GM19328 (cell line): ENCODE data around the gene GLCCI1.

Experiments
- ATAC-seq: cut with Tn5 transposase; IDR thresholded peaks from one replicate; pipeline ENCODE4 v1.9.1; 2021; ENCODE audit warnings: mild to moderate bottlenecking, moderate library complexity; ENCODE audit not compliant: unreplicated experiment

Gene GLCCI1

DNA sequence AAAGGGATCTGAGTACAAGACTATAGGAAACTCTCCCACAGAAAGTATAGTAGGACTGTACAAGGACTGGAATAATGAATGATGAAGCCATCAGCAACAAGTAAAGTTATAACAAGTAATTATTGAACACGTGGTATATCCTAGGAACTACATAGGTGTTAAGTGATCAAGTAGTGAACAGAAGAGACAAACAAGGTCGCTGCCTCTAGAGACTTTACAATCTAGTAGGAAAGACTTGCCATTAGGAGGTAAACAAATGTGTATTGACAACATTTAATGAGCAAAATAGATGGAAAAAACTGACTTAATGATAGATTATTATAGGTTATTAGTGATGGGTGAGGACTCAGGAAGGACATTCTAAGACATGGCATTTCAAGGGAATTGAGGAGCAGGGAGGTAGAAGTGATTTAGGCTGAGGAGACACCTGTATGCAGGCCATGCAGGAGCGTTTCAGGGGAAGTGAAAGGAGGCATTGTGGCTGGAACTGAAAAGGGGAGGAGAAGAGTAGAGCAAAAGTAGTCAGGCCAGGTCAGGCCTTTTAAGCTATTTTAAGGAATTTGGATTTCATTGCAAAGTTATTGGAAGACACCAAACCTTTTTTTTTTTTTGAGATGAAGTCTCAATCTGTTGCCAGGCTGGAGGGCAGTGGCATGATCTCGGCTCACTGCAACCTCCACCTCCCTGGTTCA, 8.5 kb upstream of the GLCCI1 start:
- ATAC-seq, result peak; percentile 82

DNA sequence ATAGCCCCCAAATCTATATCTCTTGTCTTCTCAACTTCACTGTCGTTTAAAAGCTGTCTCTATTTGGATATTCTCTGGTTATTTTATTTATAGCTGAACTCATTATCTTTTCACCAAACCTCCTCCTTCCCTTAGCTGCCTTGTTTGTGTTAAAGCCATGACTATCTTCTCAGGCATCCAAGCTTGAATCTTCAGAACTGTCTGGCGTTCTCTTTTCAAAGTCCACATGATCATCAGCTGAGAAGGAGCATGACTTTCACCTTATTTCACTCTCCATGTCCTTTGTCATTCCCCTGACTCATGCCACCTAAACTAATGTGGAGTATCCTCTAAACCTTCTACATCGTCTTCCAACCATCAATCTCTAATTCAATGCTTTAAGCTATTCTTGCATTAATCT, 5.7 kb upstream of the GLCCI1 start:
- no peak for ATAC-seq

DNA sequence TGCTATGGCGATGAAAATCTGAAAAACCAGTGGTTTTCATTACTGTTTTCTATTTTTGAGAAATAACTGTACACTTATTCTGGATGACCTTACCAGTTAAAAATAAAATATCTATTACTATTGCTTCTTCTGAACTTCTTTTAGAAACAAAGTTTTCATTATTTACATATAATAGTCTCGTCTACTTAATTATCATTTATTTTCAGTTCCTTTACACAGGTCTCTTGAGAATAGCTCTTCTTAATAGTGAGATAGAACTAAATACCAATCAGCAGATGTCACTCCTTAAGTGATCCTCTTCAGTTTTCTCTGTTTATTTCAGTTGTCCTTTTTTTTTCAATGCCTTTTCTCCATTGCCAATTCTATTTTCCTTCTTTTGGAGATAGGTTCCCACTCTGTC, 4.3 kb upstream of the GLCCI1 start:
- ATAC-seq, result no peak

DNA sequence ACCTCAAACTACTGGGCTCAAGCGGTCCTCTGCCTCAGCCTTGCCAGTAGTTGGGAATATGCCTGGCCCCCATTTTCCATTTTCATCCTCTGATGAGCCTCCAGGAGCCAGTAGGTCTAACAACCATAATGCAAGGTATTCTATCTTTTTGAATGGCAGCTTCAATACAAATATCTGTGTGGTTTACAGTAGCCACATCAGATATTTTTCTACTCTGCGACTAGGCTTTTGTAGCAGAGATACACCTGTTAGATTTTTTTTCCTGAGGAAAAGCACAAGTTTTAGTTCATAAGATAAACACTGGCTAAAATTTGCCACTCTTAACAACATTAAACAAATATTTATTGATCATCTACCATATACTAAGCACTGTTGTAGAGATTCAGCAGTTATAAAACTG, 3.9 kb upstream of the GLCCI1 start:
- no peak for ATAC-seq

DNA sequence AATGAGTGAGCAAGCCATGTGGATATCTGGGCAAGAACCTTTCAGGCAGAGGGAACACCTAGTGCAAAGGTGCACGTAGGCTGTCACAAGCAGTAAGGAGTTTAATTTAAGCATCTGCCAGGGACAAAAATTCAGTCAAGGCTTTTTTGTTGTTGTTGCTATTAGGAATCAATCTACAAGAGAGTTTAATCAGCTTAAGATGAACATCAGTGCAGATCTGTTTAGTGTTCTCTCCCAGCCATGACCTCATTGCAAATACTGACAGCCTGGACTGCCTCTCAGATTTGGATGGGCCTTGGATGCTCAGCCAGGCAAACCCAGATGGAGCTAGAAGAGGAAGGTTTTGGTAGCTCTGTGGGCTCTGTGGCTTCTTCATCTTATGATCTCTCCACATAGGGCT, 3.3 kb upstream of the GLCCI1 start:
- no peak for ATAC-seq

DNA sequence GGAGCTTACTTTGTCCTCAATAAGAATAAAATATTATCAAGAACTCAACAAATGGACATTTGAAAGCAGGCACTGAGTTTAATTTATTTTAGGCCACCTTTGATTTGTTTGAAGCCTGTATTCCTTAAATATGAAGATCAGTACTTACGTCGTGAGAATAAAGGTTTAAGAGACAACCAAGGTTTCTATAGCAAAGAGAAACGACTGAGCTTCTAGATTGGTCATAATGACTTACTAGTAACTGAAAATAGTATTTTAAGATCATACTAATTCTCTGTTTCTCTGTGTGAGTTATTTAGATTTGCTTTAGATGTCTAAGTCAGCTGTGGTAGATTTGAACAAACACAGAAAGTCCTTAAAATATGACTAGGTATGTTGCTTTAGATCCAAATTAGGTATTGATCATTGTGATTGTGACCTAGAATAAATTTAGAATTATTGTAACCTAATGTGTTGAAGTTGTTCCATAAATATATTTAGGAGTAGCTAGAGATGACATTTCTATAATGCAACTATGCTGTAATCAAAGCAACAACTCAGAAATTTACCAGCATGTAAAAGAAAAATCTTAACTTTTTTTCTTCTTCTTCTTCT, 2.4 kb upstream of the GLCCI1 start:
- no peak for ATAC-seq

DNA sequence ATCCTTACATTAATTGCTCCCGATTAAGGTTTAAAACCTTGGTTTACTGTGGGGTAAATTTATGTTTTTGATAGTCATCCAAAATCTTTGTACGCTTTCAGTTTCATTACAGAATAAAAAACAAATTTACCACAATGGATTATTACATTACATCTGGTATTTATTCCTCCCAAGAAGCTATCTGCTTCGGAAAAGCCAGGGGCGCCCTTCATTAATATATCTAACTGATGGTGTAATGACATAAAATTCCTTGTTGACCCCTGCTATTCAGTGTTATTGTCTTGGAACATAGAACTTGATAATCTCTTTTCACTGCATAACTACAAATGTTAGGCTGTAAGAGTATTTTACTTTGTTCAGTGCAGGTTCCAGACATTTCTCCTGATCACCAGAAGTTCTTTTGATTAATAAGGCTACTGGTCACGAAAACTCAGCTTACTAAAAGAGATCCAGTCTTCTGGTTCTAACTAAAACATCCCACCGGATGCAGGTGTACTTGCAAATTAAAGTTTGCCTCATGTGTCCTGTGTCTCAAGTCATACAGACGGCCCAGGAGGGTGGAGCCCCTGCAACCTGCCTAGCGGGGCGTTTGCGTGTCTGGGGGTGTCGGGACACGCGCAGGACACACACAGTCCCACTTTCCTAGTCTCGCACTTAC, 581 bp upstream of the GLCCI1 start:
- ATAC-seq, result no peak

DNA sequence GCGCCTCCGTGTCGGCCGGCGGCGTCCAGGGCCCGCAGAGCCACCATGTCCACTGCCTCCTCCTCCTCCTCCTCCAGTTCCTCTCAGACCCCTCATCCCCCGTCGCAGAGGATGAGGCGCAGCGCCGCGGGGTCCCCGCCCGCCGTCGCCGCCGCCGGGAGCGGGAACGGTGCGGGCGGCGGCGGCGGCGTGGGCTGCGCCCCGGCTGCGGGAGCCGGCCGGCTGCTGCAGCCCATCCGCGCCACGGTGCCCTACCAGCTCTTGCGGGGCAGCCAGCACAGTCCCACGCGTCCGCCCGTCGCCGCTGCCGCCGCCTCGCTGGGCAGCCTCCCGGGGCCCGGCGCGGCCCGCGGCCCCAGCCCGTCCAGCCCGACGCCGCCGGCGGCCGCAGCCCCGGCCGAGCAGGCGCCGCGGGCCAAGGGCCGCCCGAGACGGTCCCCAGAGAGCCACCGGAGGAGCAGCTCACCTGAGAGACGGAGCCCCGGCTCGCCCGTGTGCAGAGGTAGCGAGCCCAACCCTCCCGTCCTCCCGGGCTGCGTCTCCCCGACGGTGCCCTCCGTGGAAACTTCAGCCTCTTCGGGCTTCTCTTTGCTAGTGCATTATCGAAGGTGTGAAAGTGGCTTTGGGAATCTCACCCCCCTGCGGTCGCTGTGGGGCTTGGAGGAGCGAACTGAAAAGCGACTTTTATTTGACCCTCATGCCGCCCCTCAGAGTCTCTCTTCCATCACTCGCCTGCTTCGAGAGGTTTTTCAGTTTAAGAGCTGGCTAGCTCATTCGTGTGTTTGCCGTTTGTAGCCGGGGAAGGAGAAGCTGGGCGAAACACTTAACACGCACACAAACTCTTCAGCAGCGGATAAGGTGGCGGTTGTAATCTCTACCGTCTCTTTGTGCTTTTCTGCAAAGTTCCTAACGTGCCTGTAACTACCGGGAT, 975 bp downstream of the GLCCI1 start:
- ATAC-seq, result peak; percentile 0

DNA sequence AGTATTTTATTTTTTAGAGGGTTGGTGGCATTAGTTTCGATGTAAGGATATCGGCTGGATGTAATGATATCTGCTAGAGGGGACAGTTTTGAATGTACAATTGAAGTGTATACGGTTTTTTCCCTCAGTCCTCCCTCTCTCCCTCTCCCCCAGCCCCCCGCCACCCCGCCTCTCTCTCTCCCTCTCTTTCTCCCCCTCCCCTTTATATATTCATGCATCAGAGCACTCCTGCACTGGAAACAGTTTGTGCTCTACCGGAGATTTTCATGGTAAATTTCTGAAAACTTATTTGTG, 1.6 kb downstream of the GLCCI1 start:
- no peak for ATAC-seq

DNA sequence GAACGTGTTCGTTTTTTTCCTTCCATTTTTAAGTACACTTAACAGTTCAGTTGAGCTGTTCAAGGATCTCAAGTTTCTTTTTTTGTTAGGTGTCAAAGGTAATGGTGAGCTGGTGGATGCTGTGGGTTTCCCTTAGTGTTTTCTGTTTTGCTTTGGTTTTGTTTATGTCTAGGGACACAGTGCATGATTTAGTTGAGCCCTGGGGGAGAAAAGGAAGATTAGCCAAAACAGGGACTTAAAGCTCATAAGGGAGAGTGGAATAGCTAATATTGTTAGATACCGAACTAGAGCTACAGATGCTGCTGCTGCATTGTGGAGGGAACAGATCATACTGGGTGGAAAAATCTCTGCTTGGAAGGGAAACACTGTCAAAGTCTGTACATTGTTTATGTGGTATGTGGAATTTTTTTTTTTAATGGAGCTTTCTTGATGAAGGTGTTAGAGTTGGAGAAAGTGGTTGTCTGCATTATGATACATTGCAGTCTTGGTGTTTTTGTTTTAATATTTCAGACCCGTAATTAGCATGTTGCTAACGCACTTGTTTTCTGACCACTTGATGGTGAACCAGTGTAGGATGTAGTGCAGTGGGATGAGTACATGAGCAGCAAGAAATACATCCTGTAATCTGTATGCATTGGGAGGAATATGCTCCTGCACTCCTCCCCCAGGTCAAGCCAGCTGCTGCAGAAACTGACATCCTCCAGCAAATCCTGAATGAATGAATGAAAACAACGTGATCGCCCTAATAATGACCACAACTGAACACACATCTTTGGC, 2.1 kb downstream of the GLCCI1 start:
- no peak for ATAC-seq

DNA sequence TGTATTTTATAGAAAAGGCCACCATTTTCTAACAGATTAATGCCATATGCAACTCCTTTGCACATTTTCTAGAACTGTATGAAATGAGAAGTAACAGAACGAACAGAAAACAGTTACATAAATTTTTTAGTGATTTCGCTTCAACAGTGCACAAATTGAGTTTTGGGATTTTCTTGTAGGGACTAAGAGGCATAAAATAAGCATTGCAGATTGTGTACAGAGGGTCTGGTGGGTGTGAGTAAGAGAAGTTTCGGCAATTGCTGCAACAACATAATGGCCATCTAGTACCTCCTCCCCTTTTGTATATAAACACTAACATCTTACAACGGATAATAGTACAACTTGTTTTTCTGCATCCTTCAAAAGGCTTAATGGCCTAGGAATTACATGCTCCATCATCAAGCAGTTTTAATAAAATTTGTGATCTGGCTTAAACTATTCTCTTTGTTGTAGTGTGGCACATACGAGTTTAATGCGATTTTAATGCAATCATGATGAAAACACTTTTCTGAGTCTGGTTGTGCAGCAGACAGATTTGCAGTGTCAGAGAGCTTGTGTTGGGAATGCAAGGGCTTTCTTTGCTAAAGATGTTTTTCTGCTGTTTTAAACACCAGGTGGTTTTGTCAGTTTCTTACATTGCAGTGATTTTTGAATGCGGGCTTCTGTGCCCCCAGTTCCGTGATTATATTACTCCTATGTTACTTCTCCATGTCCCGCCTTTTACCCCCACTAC, 2.9 kb downstream of the GLCCI1 start:
- no peak for ATAC-seq

DNA sequence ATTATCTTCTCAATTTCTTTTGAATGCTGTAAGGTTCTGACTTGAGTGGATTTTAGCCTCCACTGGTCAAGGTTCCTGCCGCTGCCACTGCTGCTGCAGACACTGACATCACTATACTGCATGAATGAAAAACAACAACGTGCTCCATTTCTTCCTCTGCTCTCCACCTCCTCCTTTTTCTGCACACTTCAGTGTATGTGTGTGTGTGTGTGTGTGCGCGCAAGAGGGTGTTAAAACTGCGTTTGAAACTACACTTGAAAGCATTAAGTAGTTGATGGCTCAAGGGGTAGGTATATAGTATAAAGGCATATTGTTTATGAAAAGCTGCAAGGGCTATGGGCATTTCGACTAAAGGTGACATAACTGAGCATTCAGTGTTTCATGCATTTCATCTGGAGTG, 3.5 kb downstream of the GLCCI1 start:
- no peak for ATAC-seq

DNA sequence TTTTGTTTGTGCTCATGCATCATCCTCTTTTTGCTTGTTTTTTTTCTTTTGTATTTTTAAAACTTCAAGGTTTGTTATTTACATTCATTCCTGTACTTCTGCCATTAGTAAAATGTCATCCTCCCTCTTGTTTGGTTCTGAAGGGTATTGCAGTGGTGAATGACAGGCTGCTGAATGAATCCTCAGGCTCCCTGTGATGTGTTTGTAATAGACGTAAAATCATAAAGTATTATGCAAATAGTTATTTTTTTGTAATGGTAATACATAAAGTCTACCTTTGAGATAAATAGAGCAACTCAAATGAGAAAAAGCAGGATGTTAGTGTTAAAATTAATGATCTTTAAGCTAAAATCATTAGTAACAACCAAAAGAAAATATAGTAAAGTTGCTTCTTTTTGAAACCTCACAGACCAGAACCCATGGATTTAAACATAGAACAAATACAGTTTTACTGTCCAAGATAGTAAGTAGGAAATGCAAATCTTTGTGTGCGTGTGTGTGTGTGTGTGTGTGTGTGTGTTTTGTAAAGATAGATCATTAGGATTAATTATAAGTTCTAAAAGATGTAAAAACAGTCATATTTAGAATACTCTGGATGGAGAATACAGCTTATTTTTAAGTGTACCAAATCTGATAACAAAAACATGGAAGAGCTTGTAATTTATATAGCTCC, 4.5 kb downstream of the GLCCI1 start:
- no peak for ATAC-seq

DNA sequence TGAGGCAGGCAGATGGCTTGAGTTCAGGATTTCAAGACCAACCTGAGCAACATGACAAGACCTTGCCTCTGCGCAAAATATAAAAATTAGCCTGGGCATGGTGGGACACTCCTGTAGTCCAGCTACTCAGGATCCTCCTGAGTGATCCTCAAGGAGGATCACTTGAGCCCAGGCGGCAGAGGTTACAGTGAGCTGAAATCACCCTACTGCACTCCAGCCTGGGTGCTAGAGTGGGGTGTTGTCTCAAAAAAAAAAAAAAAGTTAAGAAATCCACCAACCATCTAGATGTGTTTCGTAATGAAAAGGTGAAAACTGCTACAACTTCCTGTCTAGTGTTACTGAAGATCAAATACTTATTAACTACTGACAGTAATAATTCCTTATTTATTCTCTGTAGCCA, 8.1 kb downstream of the GLCCI1 start:
- ATAC-seq, result no peak

DNA sequence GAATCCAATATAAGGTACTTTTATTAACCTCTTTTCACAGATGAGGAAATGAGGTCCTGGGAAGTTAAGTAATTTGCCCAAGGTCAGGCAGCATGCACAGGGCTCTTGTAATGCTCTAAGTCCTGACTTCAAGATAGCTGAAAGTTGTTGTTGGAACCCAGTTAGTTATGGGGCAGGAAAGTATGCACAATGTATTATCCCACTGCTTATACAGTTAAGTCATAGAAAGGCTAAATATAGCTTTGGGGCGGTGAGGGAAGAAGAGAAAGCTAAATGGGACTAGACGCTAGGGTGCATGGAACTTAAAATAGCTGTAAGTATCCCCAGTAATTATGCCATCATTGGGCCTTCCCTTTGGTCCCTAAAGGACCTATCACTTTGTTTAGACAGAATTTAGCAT, 9.2 kb downstream of the GLCCI1 start:
- ATAC-seq, result no peak

DNA sequence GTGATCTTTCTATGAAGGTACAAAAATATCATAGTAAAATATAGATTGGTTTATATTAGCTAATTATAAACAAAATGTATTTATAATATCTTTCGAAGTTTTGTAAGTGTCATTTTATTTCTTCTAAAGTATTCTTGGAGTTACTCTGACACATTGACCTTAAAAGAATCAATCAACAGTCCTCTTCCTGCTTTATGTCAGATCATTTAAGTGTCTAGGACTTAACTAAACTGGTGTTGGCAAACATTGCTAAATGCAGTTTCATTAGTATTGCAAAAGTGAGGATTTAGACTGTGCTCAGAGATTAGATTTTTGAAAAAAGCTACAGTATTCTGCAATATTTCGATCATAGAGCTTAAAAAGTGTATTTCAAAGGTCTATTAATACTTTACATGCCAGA, 10.3 kb downstream of the GLCCI1 start:
- no peak for ATAC-seq

DNA sequence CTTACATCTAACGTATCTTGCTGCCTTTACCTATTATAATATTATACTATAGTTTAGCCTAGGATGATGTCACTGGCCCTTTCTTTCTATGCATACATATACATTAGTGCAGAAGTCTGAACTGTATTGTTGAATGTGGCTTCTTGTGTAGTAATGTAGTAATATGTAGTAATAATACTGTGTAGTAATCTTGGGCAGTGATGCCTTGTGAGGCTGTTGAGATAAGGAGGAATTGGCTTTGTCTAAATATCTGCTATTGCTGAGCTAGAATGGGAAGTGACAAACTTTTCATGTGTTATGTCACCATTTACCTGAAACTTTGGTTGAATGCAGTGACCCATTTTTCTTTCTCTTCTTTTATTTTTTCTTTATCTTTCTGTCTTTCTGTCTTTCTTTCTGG, 11.0 kb downstream of the GLCCI1 start:
- ATAC-seq, result no peak

DNA sequence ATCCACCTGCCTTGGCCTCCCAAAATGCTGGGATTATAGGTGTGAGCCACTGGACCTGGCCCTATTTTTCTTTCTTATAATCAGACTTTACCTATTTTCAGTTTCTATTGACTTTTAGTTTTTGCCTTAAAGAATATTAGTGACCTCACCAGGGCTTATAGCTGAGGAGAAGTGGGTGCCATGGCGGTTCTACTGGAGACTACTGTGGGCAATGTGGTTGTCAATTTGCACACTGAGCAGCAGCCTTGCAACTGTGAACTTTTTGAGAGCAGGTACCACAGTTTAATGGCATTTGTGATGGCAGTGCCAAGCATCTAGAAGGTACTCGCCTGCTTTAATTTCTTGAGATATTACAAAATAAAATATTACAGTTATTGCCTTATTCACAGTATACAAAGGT, 11.5 kb downstream of the GLCCI1 start:
- ATAC-seq, result no peak

DNA sequence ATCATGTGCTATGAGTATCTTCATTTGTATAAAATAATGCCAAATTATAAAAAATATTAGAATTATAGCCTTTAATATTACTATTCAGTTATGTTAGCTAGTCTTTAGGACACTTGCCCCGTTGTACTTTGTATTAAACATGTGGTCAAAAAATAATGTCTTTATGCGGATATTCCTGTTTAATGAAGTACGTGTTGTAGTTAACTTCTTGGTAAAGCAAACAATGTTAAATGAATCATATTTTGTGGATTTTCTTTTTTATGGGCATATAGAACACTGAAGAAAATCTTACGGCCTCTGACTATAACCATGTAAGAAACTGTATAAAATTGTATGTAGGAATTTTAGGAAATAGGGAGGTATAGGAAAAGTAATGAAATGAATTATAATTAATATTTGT, 14.3 kb downstream of the GLCCI1 start:
- no peak for ATAC-seq

DNA sequence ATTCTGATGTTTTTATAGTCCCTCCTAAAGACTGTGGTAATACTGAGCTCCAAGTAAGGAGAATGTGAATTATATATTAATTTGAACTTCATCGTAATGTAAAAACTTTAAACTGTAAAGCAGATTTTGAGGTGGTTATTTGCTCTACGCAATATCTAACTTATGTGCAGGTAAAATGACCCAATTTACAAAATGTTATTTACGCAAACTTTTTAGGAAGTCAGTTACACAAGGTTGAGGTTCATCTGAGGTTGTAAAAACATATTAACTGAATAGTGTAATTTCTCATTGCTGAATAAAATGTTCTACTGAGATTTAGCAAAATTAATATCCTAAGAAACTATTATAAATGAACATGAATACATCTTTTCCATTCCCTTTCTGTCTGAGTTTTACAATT, 15.8 kb downstream of the GLCCI1 start:
- ATAC-seq, result no peak
